OCI-LY7 (cell line): ENCODE data around the gene MUL1. TPM values are rescaled to one million over a fixed set of nuclear protein-coding genes. Genes with fewer than 3 reads are reported as not detected.

ENCODE experiments used
- BruUV-seq: library from RNA; stranded (reverse); fragments of 400-500 nt; replicated peaks from 2 replicates; lab custom pipeline; 2021; lab: Mats Ljungman, UMichigan
- CTCF ChIA-PET: fragments of 300-600 bp; sonication (Branson Sonifier 250); formaldehyde crosslinking; loops from one replicate; lab custom pipeline; 2022; ENCODE audit warnings: antibody characterized with exemption; ENCODE audit not compliant: unreplicated experiment; lab: Charles Lee
- POLR2A ChIA-PET: fragments of 300-600 bp; sonication (Branson Sonifier 250); formaldehyde crosslinking; loops from one replicate; lab custom pipeline; 2022; ENCODE audit warnings: antibody characterized with exemption; lab: Charles Lee
- DNase-seq: peaks from one replicate; pipeline ENCODE4 v3.0.0-alpha.2; 2015; ENCODE audit warnings: low spot score
- H2AFZ ChIP-seq: fragments of 200-600 bp; sonication (generic), shearing (Covaris generic); 2 replicates; pipeline ENCODE4 v1.6.1; 2014; ENCODE audit warnings: mild to moderate bottlenecking, antibody characterized with exemption, low read length, moderate library complexity
- H3K27ac ChIP-seq: fragments of 200-600 bp; sonication (generic); 2 replicates; pipeline ENCODE4 v1.5.1; 2014; ENCODE audit warnings: mixed run types, low read depth, mild to moderate bottlenecking, moderate library complexity, low read length, inconsistent platforms; ENCODE audit not compliant: poor library complexity, severe bottlenecking
- H3K36me3 ChIP-seq: fragments of 200-600 bp; sonication (generic); 2 replicates; pipeline ENCODE4 v1.6.1; 2014; ENCODE audit warnings: mild to moderate bottlenecking, antibody characterized with exemption, low read length, moderate library complexity, mixed read lengths; ENCODE audit not compliant: insufficient read depth
- H3K4me1 ChIP-seq: fragments of 200-600 bp; sonication (generic); 2 replicates; pipeline ENCODE4 v1.5.1; 2014; ENCODE audit warnings: mild to moderate bottlenecking, low read length; ENCODE audit not compliant: insufficient read depth, poor library complexity, severe bottlenecking
- H3K4me2 ChIP-seq: fragments of 200-600 bp; sonication (generic); 2 replicates; pipeline ENCODE4 v1.6.1; 2014; ENCODE audit warnings: mild to moderate bottlenecking, low read length
- H3K4me3 ChIP-seq: fragments of 200-600 bp; sonication (generic); 2 replicates; pipeline ENCODE4 v1.5.1; 2014; ENCODE audit warnings: mild to moderate bottlenecking, low read depth, low read length; ENCODE audit not compliant: poor library complexity, severe bottlenecking
- H3K79me2 ChIP-seq: fragments of 200-600 bp; sonication (generic); 2 replicates; pipeline ENCODE4 v1.6.1; 2016; ENCODE audit warnings: low read depth, mild to moderate bottlenecking, low read length, moderate library complexity, mixed read lengths; ENCODE audit not compliant: insufficient read depth
- H3K9me2 ChIP-seq: fragments of 200-600 bp; sonication (generic); 2 replicates; pipeline ENCODE4 v1.6.1; 2016; ENCODE audit warnings: mild to moderate bottlenecking, low read length, mixed read lengths; ENCODE audit not compliant: insufficient read depth
- H3K9me3 ChIP-seq: fragments of 200-600 bp; sonication (generic); 2 replicates; pipeline ENCODE4 v1.6.1; 2014; ENCODE audit warnings: mild to moderate bottlenecking, mixed run types, low read length, mixed read lengths
- H4K20me1 ChIP-seq: fragments of 200-600 bp; sonication (generic); 2 replicates; pipeline ENCODE4 v1.6.1; 2014; ENCODE audit warnings: mild to moderate bottlenecking, antibody characterized with exemption, low read length, moderate library complexity, mixed read lengths; ENCODE audit not compliant: insufficient read depth
- CTCF ChIP-seq: fragments of 200-600 bp; sonication (generic); conservative IDR thresholded peaks from 2 replicates; pipeline ENCODE4 v1.5.1; 2014; ENCODE audit warnings: mild to moderate bottlenecking, antibody characterized with exemption, low read length, moderate library complexity, mixed read lengths
- EZH2phosphoT487 ChIP-seq: fragments of 200-600 bp; sonication (generic); IDR thresholded peaks from 2 replicates; pipeline ENCODE4 v1.6.1; 2018; ENCODE audit warnings: low read depth, borderline replicate concordance, mild to moderate bottlenecking, mixed run types, antibody characterized with exemption, low read length, moderate library complexity, mixed read lengths
- intact Hi-C: fragments of 100-400 bp; cut with micrococcal nuclease; formaldehyde crosslinking; loops from one replicate; pipeline ENCODE4 v1.10.0; 2022; ENCODE audit not compliant: unreplicated experiment
- total RNA-seq, 2 experiments: library from RNA; depleted of rRNA in 1 of 2; stranded (reverse); fragments of >200 nt in 1 of 2; shearing (Covaris generic) in 1 of 2; gene quantifications; 2 replicates each; pipeline ENCODE4 v1.2.3, GENCODE V29; 2014 to 2022

The MUL1 gene
- total RNA-seq, 2 experiments from 2014 or later: 16.3 to 25.2 TPM

- no peak overlapping the region for H3K4me2 ChIP-seq
- no peaks in the 10 kb centered on the region for H3K9me2 ChIP-seq
Observed at GRCh38 chr1:20474996-20475395, 33.0 kb downstream of the MUL1 start.

GRCh38 chr1:20474333-20474975, 33.5 kb downstream of the MUL1 start:
- no peak overlapping the region for H3K27ac ChIP-seq
- H3K9me3 ChIP-seq: no peaks in the 10 kb centered on the region
- H3K9me2 ChIP-seq: no peaks in the 10 kb centered on the region
- H3K4me3 ChIP-seq: no peak overlapping the region
- POLR2A ChIA-PET: no interaction called here
- H3K79me2 ChIP-seq: no peaks in the 10 kb centered on the region
- H3K4me2 ChIP-seq: no peak overlapping the region
- CTCF ChIA-PET: no interaction called here
- no peak overlapping the region for H2AFZ ChIP-seq
- H3K36me3 ChIP-seq: no peaks in the 10 kb centered on the region
- no peak for DNase-seq
- intact Hi-C loops: no loop called here
- TF ChIP-seq EZH2phosphoT487: no peak
- no peak for TF ChIP-seq CTCF
- BruUV-seq: no TSS peak
- H4K20me1 ChIP-seq: no peaks in the 10 kb centered on the region
- H3K4me1 ChIP-seq: no peaks in the 10 kb centered on the region

More at GRCh38 chr1:20474996-20475395, 33.0 kb downstream of the MUL1 start:
- no peak for DNase-seq
- Histone ChIP-seq H3K27ac (no peak overlapping the region), H3K4me1 (no peaks in the 10 kb centered on the region), H3K4me3 (no peak overlapping the region), H4K20me1 (no peaks in the 10 kb centered on the region), H2AFZ (no peak overlapping the region), H3K9me3 (no peaks in the 10 kb centered on the region), H3K79me2 (no peaks in the 10 kb centered on the region), H3K36me3 (no peaks in the 10 kb centered on the region)
- intact Hi-C loops: no loop called here
- no peak for TF ChIP-seq EZH2phosphoT487
- no peak for TF ChIP-seq CTCF
- ChIA-PET CTCF (no interaction called here), POLR2A (interaction anchor here (0.7 kb wide), 2 partner anchors 29 to 1388 kb away, joined by 3 read pairs; no protein-coding TSS in a partner anchor)
- BruUV-seq: no TSS peak

- Histone ChIP-seq H3K36me3 (no peaks in the 10 kb centered on the region), H3K9me3 (no peaks in the 10 kb centered on the region), H3K4me3 (no peak overlapping the region), H3K27ac (no peak overlapping the region), H3K4me2 (no peak overlapping the region), H3K79me2 (no peaks in the 10 kb centered on the region), H4K20me1 (no peaks in the 10 kb centered on the region), H3K9me2 (no peaks in the 10 kb centered on the region), H2AFZ (no peak overlapping the region), H3K4me1 (no peaks in the 10 kb centered on the region)
- POLR2A ChIA-PET: no interaction called here
- BruUV-seq: no TSS peak
- intact Hi-C loops: no loop called here
- CTCF ChIA-PET: no interaction called here
- TF ChIP-seq EZH2phosphoT487 (no peak), CTCF (no peak)
- DNase-seq: no peak
Observed at GRCh38 chr1:20473894-20474293, 34.1 kb downstream of the MUL1 start.
